Thoracic aorta (tissue), 2 donors: ENCODE results near the gene GPR17. TPM values are rescaled to one million over a fixed set of nuclear protein-coding genes. Genes with fewer than 3 reads are reported as not detected.

ENCODE experiments used
- ATAC-seq: fragments of 150-250 bp; one replicate; pipeline ENCODE4 v1.8.0; 2017; ENCODE audit warnings: low read depth; ENCODE audit not compliant: insufficient number of reproducible peaks, low FRiP score
- DNase-seq: peaks from one replicate; pipeline ENCODE4 v3.0.0-alpha.2; 2020; ENCODE audit warnings: low spot score
- H3K27ac ChIP-seq, 2 donors: fragments of 200-600 bp; sonication (generic); 1 replicate in 1 of 2; 2 replicates in 1 of 2; pipeline ENCODE4 v1.5.1; 2016; ENCODE audit warnings: mild to moderate bottlenecking in 2 of 2, moderate library complexity in 2 of 2
- H3K27me3 ChIP-seq: fragments of 200-600 bp; sonication (generic); replicated peaks from 2 replicates; pipeline ENCODE4 v1.6.0; 2016; ENCODE audit warnings: mild to moderate bottlenecking; ENCODE audit not compliant: insufficient read depth
- H3K36me3 ChIP-seq: fragments of 200-600 bp; sonication (generic); one replicate; pipeline ENCODE4 v1.5.1; 2016
- H3K4me1 ChIP-seq, 2 donors: fragments of 200-600 bp; sonication (generic); 1 replicate in 1 of 2; 2 replicates in 1 of 2; pipeline versions ENCODE4 v1.5.1 to v1.6.0; 2016; ENCODE audit warnings: low read depth in 2 of 2, mild to moderate bottlenecking in 1 of 2; ENCODE audit not compliant: control insufficient read depth in 1 of 2
- H3K4me3 ChIP-seq: fragments of 200-600 bp; sonication (generic); 2 replicates; pipeline ENCODE4 v1.5.1; 2016; ENCODE audit warnings: mild to moderate bottlenecking
- H3K9me3 ChIP-seq: fragments of 200-600 bp; sonication (generic); 2 replicates; pipeline ENCODE4 v1.5.1; 2016
- total RNA-seq, 2 donors: library from RNA; depleted of rRNA; stranded (reverse); fragments of >200 nt; gene quantifications; one replicate each; pipeline versions ENCODE4 v1.1.0 to v1.2.3, GENCODE V29; 2016
- TF ChIP-seq, protein P1 (sequence below): fragments of 200-600 bp; sonication (generic); IDR thresholded peaks from one replicate; pipeline ENCODE4 v1.5.1; 2019; ENCODE audit warnings: antibody characterized with exemption

The GPR17 gene
- total RNA-seq, 2 donors from 2014 or later, result not detected

DNA sequence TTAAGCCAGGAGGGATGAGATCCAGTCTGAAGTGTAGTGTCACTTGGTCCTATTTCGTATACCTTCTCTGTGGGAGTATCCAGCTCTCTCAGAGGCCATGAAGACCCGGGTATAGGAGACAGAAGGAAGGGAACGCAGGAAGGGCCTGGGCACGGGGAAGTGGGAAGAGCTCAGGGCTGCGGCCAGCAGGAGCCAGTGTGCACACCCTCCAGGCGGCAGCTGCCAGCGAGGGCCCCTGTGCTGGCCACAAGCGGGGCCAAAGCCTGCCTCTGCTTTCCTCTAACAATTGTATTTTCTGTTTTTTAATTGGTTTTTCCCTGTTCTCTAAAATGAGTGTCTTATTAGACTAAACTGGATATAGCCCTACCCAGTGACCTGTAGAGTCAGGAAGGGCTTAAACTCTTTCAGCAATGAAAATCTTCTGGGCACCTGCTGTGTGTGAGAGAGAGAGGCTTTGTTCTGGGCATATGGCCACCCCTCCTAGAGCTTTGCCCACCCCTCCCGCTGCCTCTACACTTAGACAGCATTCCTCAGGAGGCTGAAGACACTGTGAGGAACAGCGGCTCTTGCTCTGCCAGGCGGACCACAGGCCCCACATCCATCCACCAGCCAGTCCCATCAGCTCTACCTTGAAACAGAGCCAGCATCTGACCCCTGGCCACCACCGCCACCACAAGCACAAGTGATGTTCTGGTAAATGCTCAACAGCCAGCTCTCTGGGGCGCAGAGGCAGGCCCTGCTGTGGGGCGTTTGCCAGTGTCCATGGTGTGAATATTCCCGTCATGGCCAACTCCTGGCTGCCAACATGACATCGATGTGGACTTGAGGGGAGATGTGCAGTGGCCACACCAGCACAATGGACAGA, 9.5 kb downstream of the GPR17 start:
- Histone ChIP-seq H3K9me3 (no peaks in the 10 kb centered on the region), H3K27ac (peak overlapping the region; percentile 1 to 19), H3K36me3 (peaks cover 37% of the 10 kb centered on the region), H3K4me1 (peaks cover 24 to 73% of the 10 kb centered on the region in 2 donors), H3K4me3 (no peak overlapping the region), H3K27me3 (no peaks in the 10 kb centered on the region)
- TF ChIP-seq, protein P1, sequence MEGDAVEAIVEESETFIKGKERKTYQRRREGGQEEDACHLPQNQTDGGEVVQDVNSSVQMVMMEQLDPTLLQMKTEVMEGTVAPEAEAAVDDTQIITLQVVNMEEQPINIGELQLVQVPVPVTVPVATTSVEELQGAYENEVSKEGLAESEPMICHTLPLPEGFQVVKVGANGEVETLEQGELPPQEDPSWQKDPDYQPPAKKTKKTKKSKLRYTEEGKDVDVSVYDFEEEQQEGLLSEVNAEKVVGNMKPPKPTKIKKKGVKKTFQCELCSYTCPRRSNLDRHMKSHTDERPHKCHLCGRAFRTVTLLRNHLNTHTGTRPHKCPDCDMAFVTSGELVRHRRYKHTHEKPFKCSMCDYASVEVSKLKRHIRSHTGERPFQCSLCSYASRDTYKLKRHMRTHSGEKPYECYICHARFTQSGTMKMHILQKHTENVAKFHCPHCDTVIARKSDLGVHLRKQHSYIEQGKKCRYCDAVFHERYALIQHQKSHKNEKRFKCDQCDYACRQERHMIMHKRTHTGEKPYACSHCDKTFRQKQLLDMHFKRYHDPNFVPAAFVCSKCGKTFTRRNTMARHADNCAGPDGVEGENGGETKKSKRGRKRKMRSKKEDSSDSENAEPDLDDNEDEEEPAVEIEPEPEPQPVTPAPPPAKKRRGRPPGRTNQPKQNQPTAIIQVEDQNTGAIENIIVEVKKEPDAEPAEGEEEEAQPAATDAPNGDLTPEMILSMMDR, result no peak
- DNase-seq (no peak), ATAC-seq (no peak)

DNA sequence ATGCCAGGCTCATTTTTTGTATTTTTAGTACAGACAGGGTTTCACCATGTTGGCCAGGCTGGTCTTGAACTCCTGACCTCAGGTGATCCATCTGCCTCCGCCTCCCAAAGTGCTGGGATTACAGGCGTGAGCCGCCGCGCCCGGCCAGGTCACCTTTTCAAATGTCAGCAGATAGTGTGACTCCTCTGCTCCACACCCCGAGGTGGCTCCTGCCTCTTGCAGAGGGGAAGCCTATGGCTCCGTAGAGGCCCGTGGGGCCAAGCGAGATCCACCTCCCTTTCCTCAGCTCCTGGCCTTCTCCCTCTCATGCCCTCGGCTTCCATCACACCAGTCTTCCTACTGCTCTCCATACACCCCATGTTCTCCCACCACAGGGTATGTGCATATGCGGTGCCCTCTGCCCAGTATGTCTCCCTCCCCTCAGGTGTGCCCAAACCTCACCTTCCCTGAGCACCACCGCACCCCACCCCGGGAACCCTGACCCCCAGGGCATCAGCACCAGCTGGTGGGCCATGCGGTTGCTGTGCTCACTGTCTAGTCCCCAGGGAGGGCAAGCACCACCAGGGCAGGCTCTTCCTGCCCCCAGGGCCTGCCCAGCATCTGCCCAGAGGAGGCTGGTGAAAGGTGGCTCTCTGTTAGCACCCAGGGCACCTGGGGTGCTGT, 10.7 kb downstream of the GPR17 start:
- H3K4me3 ChIP-seq, result no peak overlapping the region
- H3K4me1 ChIP-seq, result peaks cover 30 to 76% of the 10 kb centered on the region in 2 donors
- no peaks in the 10 kb centered on the region for H3K9me3 ChIP-seq
- ATAC-seq, result no peak
- H3K27me3 ChIP-seq, result no peaks in the 10 kb centered on the region
- no peak for DNase-seq
- H3K36me3 ChIP-seq, result peaks cover 37% of the 10 kb centered on the region
- peak overlapping the region; percentile 19 to 42 for H3K27ac ChIP-seq
- TF ChIP-seq, protein P1, result no peak

DNA sequence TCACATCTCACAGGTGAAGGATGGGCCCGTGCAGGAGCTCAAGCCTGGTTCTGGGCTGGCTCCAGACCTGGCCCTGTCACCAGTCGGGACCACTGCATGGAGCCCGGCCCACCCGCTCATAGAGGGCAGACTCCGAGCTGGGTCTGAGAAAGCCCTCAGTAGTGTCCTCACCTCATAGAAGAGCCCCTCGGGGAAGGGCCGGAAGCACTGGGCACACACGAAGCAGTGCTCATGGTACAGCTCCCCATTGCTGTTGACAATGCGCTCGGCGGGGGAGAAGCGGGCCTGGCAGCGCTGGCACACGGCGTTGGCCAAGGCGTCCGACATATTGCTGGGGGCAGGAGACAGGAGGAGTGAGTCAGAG, 11.3 kb downstream of the GPR17 start:
- Histone ChIP-seq H3K36me3 (peaks cover 37% of the 10 kb centered on the region), H3K27ac (peak overlapping the region; percentile 19 to 42)
- no peak for DNase-seq

DNA sequence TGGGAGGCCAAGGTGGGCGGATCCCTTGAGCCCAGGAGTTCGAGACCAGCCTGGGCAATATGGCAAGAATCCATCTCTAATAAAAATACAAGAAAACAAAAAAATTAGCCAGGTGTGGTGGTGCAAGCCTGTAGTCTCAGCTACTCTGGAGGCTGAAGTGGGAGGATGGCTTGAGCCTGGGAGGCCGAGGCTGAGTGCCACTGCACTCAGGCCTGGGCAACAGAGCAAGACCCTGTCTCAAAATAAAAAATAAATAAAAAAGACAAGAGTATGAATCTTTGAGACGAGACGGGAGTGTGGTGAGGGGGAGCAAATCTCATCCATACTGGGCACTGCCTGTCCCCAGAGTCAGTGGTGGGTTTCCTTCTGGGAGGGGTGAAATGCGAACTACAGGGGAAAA, 12.2 kb downstream of the GPR17 start:
- ATAC-seq (no peak), DNase-seq (no peak)
- no peaks in the 10 kb centered on the region for H3K9me3 ChIP-seq
- no peak overlapping the region for H3K4me3 ChIP-seq
- H3K27ac ChIP-seq, result peak overlapping the region; percentile 40 to 85
- TF ChIP-seq, protein P1, result no peak
- no peaks in the 10 kb centered on the region for H3K27me3 ChIP-seq
- peaks cover 33 to 73% of the 10 kb centered on the region in 2 donors for H3K4me1 ChIP-seq
- peaks cover 31% of the 10 kb centered on the region for H3K36me3 ChIP-seq

More for the DNA sequence above, 11.3 kb downstream of the GPR17 start:
- no peak for ATAC-seq
- H3K4me3 ChIP-seq, result no peak overlapping the region
- no peaks in the 10 kb centered on the region for H3K9me3 ChIP-seq
- H3K27me3 ChIP-seq, result no peaks in the 10 kb centered on the region
- TF ChIP-seq, protein P1, result no peak
- H3K4me1 ChIP-seq, result peaks cover 35 to 76% of the 10 kb centered on the region in 2 donors

DNA sequence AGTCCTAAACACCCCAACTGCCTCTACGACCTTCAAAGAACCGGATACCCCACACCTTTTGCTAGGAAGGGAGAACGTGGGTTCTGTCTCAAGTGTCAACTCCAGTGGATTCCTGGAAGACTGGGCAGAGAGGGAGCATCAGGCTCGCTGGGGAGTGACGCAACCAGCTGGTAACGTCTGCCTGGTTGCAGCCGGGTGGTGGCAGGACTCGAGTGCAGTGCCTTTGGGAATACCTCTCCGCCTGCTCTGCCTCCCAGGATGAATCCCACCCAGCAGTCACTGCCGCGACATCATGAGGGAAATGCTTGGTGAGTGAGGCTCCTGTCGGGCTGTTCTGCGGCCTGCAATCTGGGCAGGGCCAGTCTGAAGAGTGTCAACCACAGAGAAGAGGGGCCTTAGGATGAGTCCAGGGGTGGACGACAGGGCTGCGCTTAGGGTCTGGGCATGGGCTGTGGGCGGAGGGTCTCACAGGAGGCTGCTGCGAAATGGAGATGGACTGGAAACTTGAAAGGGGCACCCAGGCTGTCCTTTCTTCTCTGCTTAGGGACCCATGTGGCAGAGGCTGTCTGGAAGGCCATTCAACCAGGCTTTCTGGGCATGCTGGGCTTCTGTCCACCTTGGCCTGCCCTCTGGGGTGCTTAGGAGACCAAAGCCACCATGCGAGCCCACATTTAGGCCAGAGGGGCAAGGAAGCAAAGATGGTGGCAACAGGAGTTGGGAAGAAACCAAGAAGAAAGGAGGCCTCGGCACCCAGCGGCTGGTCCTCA, 12.9 kb downstream of the GPR17 start:
- H3K4me1 ChIP-seq, result peaks cover 39 to 73% of the 10 kb centered on the region in 2 donors
- no peak for ATAC-seq
- TF ChIP-seq, protein P1, result no peak
- H3K27ac ChIP-seq, result peak overlapping the region; percentile 40 to 85
- no peak overlapping the region for H3K4me3 ChIP-seq
- no peak for DNase-seq
- H3K36me3 ChIP-seq, result peaks cover 24% of the 10 kb centered on the region
- no peaks in the 10 kb centered on the region for H3K27me3 ChIP-seq
- H3K9me3 ChIP-seq, result no peaks in the 10 kb centered on the region
